Astrocyte of the spinal cord (primary cell): ENCODE results near the gene MED13L.

Source experiments
- DNase-seq: peaks from one replicate; pipeline ENCODE4 v3.0.0; 2011; ENCODE audit warnings: low read depth, low spot score
- H3K4me3 ChIP-seq: 2 replicates; pipeline ENCODE4 v1.5.1; 2011; ENCODE audit warnings: low read depth, mild to moderate bottlenecking, low read length, moderate library complexity
- in situ Hi-C: cut with HindIII; loops from 2 replicates; pipeline ENCODE4 v1.10.0; 2017; ENCODE audit warnings: low sequenced_read_pairs
- TF ChIP-seq, protein P1 (sequence below): IDR thresholded peaks from 2 replicates; pipeline ENCODE4 v1.5.1; 2012; ENCODE audit warnings: low read depth, mild to moderate bottlenecking, low read length, inconsistent platforms

MED13L gene

GRCh38 chr12:115943630-115944391 lies 333.7 kb downstream of the MED13L start:
- TF ChIP-seq, protein P1, sequence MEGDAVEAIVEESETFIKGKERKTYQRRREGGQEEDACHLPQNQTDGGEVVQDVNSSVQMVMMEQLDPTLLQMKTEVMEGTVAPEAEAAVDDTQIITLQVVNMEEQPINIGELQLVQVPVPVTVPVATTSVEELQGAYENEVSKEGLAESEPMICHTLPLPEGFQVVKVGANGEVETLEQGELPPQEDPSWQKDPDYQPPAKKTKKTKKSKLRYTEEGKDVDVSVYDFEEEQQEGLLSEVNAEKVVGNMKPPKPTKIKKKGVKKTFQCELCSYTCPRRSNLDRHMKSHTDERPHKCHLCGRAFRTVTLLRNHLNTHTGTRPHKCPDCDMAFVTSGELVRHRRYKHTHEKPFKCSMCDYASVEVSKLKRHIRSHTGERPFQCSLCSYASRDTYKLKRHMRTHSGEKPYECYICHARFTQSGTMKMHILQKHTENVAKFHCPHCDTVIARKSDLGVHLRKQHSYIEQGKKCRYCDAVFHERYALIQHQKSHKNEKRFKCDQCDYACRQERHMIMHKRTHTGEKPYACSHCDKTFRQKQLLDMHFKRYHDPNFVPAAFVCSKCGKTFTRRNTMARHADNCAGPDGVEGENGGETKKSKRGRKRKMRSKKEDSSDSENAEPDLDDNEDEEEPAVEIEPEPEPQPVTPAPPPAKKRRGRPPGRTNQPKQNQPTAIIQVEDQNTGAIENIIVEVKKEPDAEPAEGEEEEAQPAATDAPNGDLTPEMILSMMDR, result no peak

GRCh38 chr12:115943310-115943629 lies 334.2 kb downstream of the MED13L start:
- in situ Hi-C loops, result no loop called here
- no peak overlapping the region for H3K4me3 ChIP-seq
- no peak for DNase-seq
- TF ChIP-seq, protein P1, result no peak

More at GRCh38 chr12:115943630-115944391, 333.7 kb downstream of the MED13L start:
- DNase-seq, result no peak
- H3K4me3 ChIP-seq, result no peak overlapping the region
- in situ Hi-C loops, result no loop called here

DNA sequence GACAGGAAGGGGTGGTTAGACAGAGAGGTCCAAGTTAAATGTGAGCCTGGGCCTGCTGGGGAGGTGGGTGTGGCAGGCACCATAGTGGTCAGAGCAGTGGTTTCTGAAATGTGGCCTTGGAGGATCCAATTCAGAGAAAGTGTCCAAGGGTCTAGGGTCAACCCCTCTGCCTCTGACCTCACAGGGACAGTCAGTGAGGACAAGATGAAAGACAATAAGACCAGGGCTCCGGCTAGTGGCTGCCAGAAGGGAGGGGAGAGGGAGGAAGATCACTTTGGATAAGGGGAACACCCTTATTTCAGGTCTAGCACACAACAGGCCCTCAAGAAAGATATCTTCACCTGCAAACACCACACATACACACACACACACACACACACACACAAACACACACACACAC lies 335.1 kb downstream of the MED13L start:
- in situ Hi-C loops, result no loop called here
- TF ChIP-seq, protein P1, result no peak
- DNase-seq, result no peak
- H3K4me3 ChIP-seq, result no peak overlapping the region

DNA sequence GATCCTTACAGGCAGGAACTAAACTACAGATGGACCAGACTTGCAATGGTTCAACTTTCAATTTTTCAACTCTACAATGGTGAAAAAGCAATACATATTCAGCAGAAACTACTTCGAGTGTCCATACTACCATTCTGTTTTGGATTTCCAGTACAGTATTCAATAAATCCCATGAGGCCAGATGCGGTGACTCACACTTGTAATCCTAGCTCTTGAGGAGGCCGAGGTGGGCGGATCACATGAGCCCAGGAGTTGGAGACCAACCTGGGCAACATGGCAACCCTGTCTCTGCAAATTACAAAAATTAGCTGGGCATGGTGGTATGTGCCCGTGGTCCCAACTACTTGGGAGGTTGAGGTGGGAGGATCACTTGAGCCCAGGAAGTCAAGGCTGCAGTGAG lies 336.1 kb downstream of the MED13L start:
- DNase-seq, result peak; percentile 37
- TF ChIP-seq, protein P1, result no peak
- in situ Hi-C loops, result no loop called here
- H3K4me3 ChIP-seq, result no peak overlapping the region

DNA sequence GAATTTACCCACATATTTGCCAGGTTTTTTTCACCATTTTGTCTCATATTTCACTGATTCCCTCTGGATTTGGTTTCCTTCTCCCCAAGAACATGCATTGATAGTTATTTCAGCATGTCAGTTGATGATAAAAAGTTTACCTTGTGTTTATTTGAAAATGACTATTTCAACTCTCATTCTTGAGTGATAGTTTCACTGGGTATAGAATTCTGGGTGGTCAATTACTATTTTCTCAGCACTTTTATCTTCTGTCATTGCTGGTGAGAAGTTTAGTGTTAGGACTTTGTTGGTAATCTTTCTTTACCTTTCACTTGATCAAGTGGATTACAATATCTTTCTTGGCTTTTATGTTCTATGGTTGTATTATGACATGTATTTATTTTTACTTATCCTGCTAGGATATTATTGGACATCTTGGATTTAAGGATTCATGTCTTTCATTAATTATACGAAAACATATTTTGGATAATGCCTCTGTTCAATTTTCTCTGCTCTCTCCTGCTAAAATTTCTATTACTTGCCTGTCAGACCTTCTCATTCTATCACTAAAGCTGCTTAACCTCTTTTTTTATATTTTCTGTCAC lies 338.6 kb downstream of the MED13L start:
- TF ChIP-seq, protein P1, result no peak

GRCh38 chr12:115936997-115937916 lies 340.2 kb downstream of the MED13L start:
- TF ChIP-seq, protein P1, result no peak
- no peak for DNase-seq
- in situ Hi-C loops, result no loop called here
- H3K4me3 ChIP-seq, result no peak overlapping the region

More for the DNA sequence above, 338.6 kb downstream of the MED13L start:
- DNase-seq, result no peak
- no peak overlapping the region for H3K4me3 ChIP-seq
- in situ Hi-C loops, result no loop called here
